Stimulated activated CD8-positive, alpha-beta memory T cell treated with anti-CD3 and anti-CD28 coated beads, Interleukin-12 subunit alpha, Interleukin-12 subunit beta, amount 100 ng/mL, for 24 hours (primary cell): ENCODE data around the gene APP.
"Not testable (repeated sequence)": the region's sequence is repeated elsewhere in the genome, so short reads cannot be mapped to it uniquely, and the experiment has no call there.

ENCODE experiments used
- DNase-seq: peaks from one replicate; pipeline ENCODE4 v3.0.0-alpha.2; 2020; ENCODE audit errors: extremely low read depth

APP gene

DNA sequence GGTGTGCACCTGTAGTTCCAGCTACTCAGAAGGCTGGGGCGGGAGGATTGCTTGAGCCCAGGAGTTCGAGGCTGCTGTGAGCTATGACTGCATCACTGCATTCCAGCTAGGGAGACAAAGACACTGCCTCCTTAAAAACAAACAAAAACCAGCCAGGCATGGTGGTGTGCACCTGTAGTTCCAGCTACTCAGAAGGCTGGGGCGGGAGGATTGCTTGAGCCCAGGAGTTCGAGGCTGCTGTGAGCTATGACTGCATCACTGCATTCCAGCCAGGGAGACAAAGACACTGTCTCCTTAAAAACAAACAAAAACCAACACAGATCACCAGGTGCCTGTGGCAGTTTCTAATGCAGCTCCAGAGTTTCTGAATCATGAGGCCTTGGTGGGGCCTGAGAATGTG is 147.2 kb downstream of the APP start:
- not testable (repeated sequence) for DNase-seq

DNA sequence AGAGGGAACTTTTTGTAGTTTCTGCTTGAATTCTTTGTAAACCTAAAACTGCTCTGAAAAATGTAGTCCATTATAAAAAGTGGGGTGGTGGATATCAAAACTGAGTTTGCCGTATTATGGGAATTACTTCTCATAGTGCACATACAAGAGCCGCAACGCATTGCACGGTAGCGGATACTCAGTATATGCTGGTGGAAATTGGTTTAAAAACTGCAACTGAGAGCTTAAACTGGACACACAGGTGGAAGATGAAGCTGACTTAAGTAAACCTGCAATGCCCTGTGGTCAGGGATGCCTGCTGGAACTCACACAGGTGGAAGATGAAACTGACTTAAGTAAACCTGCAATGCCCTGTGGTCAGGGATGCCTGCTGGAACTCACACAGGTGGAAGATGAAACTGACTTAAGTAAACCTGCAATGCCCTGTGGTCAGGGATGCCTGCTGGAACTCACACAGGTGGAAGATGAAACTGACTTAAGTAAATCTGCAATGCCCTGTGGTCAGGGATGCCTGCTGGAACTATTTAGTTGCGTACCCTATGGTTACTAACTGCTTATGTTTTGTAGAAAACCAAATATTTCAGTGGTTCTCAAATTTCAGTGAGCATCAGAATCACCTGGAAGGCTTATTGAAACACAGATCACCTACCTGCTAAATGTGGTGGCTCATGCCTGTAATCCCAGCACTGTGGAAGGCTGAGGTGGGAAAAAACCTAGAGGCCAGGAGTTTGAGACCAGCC is 147.8 kb downstream of the APP start:
- not testable (repeated sequence) for DNase-seq

DNA sequence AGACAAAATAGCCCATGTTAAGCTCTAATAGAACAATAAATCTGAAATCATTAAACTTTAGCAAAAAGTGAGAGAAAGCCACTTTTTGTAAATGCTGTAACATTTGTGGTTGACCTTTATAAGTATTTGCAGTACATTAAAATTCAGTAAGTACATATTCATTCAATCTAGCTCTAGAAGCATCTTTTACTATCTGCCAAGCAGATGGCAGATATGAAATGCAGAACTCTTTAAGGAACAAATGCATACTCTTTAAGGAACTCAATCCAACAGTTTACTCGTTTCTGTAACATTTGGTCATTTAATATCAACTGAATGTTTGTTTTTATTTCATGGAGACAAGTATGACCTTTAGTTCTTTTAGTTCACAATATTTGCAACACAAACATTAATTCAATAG is 150.1 kb downstream of the APP start:
- no peak for DNase-seq

DNA sequence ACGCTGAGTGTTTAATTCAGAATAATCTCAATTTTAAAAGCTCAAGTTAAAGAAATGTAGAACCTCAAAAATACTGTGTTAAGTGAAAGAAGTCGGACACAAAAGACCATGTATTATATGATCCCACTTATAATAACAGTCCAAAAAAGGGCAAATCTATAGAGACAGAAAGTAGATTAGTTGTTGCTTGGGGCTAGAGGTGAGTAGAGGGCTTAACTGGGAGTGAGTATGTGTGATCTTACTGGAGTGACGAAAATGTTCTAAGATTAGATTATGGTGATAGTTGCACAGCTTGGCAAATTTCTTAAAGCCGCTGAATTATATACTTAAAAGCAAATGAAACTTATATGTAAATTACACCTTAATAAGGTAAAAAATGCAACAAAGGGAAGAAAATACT is 150.5 kb downstream of the APP start:
- DNase-seq, result no peak

DNA sequence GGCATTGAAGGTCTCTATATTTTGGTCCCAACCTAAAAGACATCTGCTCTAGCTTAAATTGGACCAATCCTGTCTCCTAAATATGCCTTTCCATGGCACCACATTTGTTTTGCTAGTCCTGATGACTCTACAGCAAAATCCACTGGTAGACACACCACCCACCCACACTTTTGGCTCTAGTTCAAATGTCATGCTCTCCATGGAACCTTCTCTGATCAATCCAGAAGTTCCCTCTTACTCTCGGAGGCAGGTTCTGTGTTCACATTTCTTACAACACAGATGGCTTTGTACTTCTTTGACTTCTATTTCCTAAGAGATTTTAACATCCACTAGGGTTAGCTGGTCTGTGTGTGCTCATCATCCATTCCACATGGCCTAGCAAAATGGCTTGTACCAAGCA is 151.3 kb downstream of the APP start:
- DNase-seq, result no peak

DNA sequence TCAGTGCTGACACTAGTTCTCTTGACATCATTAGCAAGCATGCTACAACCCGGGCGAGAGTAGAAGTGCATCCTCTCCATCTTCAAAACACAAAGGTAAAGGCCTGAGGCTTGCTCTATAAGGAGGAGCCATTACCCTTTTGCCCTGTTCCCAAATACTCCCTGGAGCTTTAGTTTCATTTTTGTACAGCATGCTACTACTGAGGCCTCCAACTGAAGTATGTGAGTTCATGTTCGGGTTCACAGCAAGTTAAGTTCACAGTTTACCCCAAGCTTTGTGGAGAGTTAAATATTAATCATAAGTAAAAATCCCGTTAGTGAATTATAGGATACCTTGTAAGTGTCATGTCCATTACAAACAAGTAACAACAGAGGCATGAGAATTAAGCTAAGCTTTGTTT is 156.6 kb downstream of the APP start:
- DNase-seq, result no peak

DNA sequence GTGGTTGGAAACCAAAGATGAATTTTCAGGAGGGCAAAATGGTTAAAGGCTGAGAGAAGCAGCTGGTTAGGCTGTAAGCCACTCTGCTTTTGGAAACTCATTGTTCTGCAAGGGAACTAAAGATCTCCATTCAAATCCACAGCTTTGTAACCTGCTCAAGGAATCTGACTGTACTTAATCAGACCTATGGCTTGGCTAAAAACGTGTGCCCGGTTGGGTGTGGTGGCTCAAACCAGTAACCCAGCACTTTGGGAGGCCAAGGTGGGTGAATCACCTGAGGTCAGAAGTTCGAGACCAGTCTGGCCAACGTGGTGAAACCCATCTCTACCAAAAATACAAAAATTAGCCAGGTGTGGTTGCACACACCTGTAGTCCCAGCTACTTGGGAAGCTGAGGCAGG is 158.1 kb downstream of the APP start:
- DNase-seq, result not testable (repeated sequence)

DNA sequence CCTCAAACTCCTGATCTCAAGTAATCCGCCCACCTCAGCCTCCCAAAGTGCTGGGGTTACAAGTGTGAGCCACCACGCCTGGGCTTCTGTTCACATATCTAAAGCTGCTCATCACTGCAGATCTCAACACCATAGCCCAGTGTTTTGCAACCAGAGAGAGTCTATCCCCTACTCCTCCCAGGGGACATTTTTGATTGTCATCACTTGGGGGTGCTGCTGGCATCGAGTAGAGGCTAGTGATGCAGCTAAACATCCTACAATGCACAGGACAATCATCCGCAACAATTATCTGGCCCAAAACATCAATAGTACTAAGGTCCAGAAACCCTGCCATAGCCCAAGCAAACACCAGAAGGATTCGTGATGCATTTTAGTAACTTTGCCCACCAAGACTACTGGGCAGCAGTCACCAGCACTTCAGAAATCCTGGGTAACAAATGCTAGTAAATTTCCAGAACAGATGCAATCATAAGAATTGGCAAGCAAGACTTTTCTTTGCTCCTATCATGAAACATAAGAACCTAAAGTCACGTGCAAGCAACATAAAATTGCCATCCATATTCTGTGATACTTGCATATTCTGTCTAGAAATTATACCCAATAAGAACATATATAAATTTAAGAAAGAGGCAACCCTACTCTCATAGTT is 159.2 kb downstream of the APP start:
- DNase-seq, result no peak

DNA sequence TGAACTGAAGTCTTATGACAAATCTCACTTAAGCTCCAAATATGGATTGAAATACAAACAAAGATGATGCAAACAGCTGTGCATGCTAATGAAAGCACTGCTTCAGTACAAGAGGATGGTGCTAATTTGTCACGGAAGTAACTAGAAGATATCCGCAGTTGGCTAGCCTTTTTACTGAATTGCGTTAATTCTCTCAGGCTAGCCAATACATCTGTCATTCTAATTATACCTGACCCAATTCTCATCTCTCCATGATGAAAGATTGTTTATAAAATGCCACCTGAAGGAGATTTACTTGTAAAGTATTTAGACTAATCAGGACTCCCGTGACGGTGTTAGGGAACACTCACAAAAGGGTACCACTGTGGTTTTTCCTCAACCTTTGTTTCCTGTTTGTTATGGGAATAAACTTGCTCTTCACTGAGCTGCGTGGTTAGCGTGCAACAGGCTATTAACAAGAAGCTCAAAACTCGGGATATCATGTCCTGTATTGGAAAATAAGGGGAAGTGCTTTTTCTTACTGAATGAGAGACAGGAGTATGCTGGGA is 162.5 kb downstream of the APP start:
- no peak for DNase-seq

DNA sequence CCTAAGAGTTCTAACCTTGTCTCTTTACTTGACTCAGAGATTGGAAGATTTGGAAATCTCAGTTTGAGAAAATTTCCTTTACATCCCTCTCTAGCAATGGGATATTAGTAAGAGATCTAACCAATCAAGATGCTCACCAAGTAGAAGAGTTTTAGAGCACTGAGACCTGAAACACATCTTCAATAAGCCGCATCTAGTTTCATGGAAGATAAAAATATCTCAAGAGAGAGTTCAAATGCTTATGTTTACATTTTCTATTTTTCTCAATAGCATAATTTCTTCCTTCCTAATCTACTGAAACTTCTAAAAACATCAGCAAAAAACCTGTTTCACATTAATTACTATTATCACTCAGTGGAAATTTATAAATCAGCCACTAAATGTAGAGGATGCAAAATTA is 165.1 kb downstream of the APP start:
- DNase-seq, result no peak

DNA sequence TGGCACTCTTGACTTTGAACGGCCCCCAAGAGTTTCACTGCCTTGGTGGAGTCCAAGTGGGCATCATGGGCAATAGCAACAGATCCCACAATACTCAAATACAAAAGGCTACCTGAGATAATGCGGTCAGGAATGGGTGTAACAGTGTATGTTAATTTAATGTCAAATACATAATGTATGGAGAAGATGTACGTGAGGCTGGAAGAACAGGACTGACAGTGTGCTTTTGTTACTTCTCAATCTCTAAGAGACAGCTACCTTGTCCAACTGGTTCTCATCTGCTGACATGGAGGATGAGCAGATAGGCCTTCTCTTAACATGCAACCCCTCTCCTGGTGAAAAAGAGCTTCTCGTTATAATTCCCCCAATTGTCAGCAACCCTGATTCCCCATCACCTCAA is 167.2 kb downstream of the APP start:
- no peak for DNase-seq

DNA sequence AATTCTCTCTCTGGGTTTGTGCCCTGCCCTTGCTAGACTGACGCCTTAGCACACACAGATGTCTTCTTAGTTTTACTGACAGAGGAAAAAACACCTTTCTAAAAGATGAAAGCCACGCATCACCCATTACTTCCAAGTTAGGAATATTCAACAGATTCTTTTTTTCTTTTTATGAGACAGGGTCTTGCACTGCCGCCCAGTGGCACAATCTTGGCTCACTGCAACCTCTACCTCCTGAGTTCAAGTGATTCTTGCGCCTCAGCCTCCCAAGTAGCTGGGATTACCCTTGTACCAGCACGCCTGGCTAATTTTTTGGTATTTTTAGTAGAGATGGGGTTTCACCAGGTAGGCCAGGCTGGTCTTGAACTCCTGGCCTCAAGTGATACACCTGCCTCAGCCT is 169.2 kb downstream of the APP start:
- no peak for DNase-seq

DNA sequence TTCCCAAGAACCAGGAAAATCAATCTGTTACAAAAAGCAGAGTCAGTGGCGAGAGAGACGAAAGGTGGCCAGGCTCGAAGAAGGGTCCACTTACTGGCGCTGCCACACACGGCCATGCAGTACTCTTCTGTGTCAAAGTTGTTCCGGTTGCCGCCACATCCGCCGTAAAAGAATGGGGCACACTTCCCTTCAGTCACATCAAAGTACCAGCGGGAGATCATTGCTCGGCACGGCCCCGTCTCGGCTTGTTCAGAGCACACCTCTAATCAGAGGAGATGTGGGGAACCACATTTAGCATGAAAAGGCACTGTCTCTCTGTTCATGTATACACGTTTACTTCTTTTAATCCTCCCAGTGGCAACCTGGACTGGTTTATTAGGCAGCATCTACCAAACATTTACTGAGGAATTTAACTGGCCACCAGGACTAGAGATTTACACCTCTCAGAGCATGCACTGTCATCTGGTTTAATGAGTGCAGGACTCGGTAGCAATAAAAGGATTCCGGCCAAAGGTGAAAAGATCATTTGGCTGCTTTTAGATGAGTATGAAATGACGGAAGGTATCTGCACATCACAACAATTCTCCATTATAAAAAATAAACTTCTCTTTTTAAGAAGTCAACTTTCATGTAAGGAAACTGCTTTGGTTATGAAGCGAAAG is 170.5 kb downstream of the APP start:
- DNase-seq, result no peak

DNA sequence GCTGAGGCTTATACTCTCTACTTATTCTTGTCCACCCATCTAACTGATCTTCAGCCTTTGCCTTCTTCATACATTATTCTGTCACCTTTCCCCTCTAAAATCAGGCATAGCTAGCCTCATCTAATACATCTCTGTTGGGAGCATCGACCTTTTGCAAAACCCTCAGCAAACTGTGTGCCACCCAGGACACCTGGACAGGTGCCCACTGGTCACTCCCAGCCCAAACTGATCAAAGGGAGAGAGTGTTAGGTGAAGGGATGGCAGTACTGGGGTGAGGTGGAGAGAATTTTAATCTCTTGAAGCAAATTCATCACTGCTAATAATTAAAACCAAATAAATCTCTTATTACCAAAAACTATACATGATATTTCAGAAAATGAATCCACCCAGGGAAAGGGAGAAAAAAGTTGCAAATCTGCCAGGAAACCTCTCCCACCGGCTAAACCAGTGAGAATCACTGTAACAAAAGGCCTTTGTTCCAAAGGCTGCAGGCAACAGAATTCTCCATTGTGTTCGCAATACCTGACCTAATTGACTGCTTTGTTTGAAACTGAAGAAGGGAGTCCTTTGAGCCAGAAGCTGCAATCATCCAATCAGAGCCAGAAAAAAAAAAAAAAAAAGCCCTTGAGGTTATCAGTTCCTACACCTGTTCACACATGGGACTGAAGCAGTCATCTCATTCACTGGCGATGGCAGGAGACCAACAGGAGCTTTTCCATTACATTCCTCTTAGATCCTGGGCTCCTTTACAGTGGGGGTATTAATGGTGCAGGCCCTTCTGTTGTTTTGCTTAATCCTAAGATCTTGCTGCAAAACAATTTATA is 172.6 kb downstream of the APP start:
- no peak for DNase-seq

DNA sequence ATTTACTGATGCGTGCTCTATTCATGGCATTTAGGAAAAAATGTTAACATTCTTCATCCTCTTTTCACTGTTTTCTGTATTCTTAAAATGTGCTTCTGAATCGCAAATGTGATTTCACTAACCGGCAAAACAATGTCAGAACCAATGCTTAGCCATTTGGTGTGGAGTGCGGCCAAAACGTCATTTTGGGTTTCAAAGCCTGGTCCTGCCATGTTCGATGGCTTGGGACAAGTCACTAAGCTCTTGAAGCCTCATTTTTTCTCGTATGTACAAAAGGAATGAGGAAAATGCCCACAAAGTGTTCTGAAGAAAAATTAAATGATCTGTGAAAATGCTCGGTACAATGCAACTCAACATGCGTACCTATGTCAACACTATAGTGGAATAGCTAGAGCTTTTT is 175.3 kb downstream of the APP start:
- DNase-seq, result no peak

DNA sequence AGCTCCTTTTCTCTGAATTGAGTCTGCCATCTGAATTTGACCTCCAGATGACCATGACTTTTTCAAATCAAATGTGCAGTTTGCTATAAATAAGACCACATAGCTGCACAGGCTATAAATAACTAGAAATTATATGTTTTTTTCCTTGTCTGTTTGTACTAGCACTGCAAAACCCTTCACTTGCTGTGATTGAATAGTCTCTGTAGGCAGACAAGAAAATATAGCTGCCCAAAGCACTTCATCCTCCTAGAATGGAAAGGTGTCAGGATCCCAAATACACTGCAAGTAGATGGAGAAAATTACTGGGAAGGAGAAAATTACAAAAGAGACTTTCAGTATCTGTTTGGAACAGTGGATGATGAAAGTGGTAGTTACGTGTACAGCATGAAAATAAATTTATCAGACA is 175.8 kb downstream of the APP start:
- DNase-seq, result no peak

DNA sequence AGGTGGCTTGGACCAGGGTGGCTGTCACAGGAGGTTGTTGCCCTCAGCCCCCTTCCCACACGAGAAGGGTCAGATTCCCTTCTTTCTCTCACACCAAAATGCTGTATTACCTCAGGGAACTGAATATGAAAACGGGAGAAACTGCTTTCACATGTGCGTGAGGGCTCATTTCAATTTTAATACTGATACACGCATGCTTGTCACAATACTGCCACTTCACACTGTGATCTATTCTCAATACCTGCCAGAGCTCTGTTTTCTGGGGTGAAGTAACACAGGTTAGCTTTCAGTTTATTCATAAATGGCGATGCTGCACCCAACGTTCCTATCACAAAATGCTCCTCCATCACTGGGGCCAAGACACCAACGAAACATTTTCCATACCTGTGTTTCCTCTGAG is 181.8 kb downstream of the APP start:
- DNase-seq, result no peak

DNA sequence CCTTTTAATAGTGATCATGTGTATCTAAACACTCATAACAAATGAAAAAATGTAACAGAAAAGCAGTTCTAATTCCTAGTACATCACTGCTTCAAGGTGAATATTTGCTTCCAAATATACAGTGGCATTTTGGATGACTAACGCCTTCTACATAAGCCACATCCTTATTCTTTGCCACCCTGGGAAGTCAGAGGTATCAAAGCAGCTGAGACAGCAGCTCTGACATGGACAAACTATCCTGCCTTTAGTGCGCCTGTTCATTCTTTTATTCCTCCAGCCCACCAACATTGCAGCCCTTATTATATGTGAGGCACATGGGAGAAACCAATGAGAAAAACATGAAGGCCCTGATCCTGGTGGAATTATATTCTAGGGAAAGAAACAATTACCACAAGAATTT is 183.0 kb downstream of the APP start:
- no peak for DNase-seq

DNA sequence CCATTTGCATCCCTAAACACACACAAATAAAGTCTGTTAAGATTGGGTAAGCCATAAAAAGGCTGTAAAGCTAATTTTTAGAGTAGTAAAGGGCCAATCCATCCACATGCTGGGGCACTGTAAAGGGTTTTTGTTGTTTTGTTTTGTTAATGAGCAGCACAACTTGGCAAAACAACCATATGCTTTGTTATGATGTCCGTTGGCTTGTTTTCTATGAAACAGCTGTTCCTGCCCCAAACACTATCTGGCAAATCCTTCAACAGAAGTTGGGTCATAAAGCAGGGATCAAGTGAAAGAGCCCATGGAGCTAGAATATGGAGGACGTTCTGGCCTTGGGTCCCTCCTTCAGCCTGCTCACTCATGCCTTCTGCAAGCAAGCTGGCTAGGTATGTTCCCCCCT is 183.6 kb downstream of the APP start:
- no peak for DNase-seq

DNA sequence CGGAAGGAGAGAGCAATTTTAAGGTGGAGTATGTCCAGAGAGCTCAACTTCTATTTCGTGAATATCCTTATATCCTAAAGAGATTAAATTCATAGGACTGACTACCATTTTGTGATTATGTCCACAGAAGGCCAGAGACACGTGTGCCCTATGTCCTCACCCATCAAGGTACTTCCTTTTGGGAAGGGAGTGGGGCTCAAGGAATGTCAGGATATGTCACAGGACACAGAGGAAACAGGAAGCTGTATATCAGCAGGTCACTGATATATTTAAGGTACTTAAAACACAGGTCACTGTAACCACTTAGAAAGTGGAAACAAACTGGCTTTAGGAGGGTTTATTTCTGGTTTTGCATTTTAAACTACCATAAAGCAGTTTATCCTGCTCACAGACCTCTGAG is 184.6 kb downstream of the APP start:
- no peak for DNase-seq

DNA sequence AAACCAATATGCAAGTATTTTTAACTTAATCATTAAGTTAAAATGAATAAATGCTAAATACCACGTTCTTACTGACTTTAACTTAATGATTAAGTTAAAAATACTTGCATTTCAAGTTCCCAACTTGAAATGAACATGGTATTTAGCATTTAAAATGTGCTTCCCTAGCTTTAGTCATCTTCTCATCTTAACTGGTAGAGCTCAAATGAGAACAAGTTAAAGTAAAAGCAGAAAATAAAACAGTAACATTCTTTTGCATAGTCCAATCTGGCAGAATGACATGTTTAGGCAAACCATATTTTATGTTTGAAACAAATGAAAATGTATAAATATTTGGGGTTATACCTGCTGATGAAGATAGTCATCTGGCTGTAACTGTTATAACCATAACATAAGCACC is 186.0 kb downstream of the APP start:
- no peak for DNase-seq

DNA sequence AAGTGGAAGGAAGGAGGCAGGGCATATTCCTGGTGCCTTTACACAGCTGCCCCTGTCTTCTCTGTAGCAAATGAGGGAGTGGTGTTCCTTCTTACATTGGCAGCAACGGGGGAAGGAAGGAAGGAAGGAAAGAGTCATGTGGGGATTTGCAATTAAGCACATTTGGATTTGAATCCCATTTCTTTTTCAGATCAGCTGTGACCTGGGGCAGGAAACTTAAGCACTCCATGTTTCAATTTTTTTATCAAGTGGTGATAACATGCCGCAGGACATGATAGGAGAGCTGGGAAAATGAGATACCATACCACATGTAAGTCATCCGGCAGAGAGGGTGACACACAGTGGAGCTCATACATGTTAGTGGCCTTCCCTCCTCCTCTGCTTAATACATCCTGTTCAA is 186.8 kb downstream of the APP start:
- no peak for DNase-seq
